ENCODE results near the gene HCFC1R1.
A peak's percentile ranks its signal among the peaks of the same experiment; 100 is the strongest.

HCFC1R1 gene

GRCh38 chr16:3012828-3013420 lies 10.8 kb downstream of the HCFC1R1 start, which contains the start of gene CLDN9:
CLDN9 (plus strand) TSS chr16:3012923; CDS start chr16:3013363, 440 bp downstream.
- no peak for TF ChIP-seq ZFX (IDR thresholded peaks at IDR 0.05)
- TF ChIP-seq, protein P1, sequence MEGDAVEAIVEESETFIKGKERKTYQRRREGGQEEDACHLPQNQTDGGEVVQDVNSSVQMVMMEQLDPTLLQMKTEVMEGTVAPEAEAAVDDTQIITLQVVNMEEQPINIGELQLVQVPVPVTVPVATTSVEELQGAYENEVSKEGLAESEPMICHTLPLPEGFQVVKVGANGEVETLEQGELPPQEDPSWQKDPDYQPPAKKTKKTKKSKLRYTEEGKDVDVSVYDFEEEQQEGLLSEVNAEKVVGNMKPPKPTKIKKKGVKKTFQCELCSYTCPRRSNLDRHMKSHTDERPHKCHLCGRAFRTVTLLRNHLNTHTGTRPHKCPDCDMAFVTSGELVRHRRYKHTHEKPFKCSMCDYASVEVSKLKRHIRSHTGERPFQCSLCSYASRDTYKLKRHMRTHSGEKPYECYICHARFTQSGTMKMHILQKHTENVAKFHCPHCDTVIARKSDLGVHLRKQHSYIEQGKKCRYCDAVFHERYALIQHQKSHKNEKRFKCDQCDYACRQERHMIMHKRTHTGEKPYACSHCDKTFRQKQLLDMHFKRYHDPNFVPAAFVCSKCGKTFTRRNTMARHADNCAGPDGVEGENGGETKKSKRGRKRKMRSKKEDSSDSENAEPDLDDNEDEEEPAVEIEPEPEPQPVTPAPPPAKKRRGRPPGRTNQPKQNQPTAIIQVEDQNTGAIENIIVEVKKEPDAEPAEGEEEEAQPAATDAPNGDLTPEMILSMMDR (conservative IDR thresholded peaks at IDR 0.05) = no peak
- no peak within 1 kb of the TSS for H3K27ac ChIP-seq

GRCh38 chr16:3012246-3012645 lies 11.5 kb downstream of the HCFC1R1 start:
- TF ChIP-seq ZFX (IDR thresholded peaks at IDR 0.05) = no peak
- TF ChIP-seq, protein P1 (conservative IDR thresholded peaks at IDR 0.05) = no peak
- H3K27ac ChIP-seq = no peak overlapping the region

DNA sequence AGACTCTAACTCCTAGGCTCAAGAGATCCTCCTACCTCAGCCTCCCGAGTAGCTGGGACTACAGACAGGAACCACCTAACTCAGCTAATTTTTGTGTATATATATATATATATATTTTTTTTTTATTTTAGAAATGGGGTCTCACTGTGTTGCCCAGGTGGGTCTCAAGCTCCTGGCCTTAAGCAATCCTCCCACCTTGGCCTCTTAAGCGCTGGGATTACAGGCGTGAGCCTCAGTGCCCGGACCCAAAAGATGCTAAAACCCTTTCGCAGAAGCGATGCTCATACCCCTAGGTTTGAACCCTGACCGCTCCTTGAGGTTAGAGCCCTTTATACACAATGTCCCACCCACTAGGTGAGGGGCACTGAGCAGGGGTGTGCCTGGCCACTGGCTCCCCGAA lies 13.2 kb downstream of the HCFC1R1 start:
- no peak for TF ChIP-seq ZFX (IDR thresholded peaks at IDR 0.05)
- TF ChIP-seq, protein P1 (conservative IDR thresholded peaks at IDR 0.05) = no peak
- no peak overlapping the region for H3K27ac ChIP-seq

DNA sequence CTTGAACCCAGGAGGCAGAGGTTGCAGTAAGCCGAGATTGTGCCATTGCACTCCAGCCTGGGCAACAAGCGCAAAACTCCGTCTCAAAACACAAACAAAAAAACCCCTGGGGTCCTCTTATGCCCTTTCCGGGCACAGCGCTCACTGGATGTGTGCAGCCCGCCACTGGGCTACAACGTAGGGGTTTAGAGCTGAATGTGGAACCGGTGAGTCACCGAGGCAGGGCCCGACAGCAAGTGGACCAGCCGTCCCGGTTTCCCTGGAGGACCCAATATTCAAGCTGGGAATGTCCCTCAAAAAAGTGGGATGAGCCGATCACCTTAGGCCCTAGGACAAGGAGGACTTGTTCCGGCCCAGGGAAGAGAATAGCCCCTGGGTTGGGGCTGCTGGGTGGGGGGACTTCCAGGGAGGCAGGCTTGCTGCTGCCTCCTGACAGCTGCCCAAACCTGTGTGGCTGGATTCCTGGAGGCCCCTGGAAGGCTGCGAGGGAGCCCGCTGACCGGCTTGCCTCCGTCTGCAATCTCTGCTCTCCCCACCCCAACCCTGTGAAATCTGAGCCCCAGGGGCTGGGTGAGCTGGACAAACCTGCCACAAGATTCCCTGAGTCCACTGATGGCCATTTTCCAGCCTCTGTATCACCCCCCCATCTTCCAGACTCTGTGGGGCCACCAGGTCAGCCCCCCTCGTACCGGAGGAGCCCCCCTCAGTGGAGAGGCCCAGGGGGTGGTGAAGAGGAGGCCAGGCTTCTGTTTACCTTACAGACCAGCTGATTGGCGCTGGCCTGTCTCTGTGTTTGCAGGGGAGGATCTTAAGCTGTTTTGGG lies 14.0 kb downstream of the HCFC1R1 start:
- TF ChIP-seq, protein P1 (conservative IDR thresholded peaks at IDR 0.05) = no peak
- TF ChIP-seq ZFX (IDR thresholded peaks at IDR 0.05) = no peak
- H3K27ac ChIP-seq = peak overlapping the region; percentile 25; the same call in 1 of the 2 replicates

- TF ChIP-seq, protein P1 (conservative IDR thresholded peaks at IDR 0.05) = no peak
- TF ChIP-seq ZFX (IDR thresholded peaks at IDR 0.05) = no peak
- no peak overlapping the region for H3K27ac ChIP-seq
These were observed 15.1 kb downstream of the HCFC1R1 start for GRCh38 chr16:3008690-3009037.

GRCh38 chr16:3007957-3008689 lies 15.6 kb downstream of the HCFC1R1 start:
- H3K27ac ChIP-seq = no peak overlapping the region
- TF ChIP-seq, protein P1 (conservative IDR thresholded peaks at IDR 0.05) = no peak
- no peak for TF ChIP-seq ZFX (IDR thresholded peaks at IDR 0.05)

All from C4-2B (cell line).